CD8-positive, alpha-beta memory T cell (primary cell): Measurements from ENCODE around the gene KRTAP5-5. TPM values are rescaled to one million over a fixed set of nuclear protein-coding genes. Genes with fewer than 3 reads are reported as not detected.
A peak's percentile ranks its signal among the peaks of the same experiment; 100 is the strongest.
"Not testable (repeated sequence)": the region's sequence is repeated elsewhere in the genome, so short reads cannot be mapped to it uniquely, and the experiment has no call there.

Experiments used
- CTCF ChIA-PET: fragments of 350-600 bp; sonication (Branson Sonifier 250); formaldehyde crosslinking; loops from one replicate; lab custom pipeline; 2021; ENCODE audit warnings: antibody characterized with exemption; lab: Charles Lee
- POLR2A ChIA-PET: fragments of 350-600 bp; sonication (Branson Sonifier 250); formaldehyde crosslinking; loops from one replicate; lab custom pipeline; 2021; ENCODE audit warnings: antibody characterized with exemption; lab: Charles Lee
- DNase-seq, 5 donors: peaks; one replicate each; pipeline versions ENCODE4 v3.0.0 to v3.0.0-alpha.2; 2020 to 2022; ENCODE audit warnings: mixed read lengths in 1 of 5
- H3K27ac ChIP-seq: one replicate; pipeline ENCODE4 v1.7.0; 2013; ENCODE audit warnings: low read depth, mild to moderate bottlenecking, low read length, moderate library complexity
- H3K27me3 ChIP-seq: 2 replicates; pipeline ENCODE4 v1.7.0; 2013; ENCODE audit warnings: low read length, mild to moderate bottlenecking; ENCODE audit not compliant: insufficient read depth, poor library complexity, severe bottlenecking
- H3K36me3 ChIP-seq: 2 replicates; pipeline ENCODE4 v1.7.0; 2013; ENCODE audit warnings: mild to moderate bottlenecking, low read length, moderate library complexity; ENCODE audit not compliant: insufficient read depth
- H3K4me1 ChIP-seq: 2 replicates; pipeline ENCODE4 v1.7.0; 2013; ENCODE audit warnings: mild to moderate bottlenecking, low read length, moderate library complexity; ENCODE audit not compliant: insufficient read depth
- H3K4me3 ChIP-seq: 2 replicates; pipeline ENCODE4 v1.7.0; 2013; ENCODE audit warnings: mild to moderate bottlenecking, low read length
- H3K9me3 ChIP-seq: 2 replicates; pipeline ENCODE4 v1.7.0; 2013; ENCODE audit warnings: mild to moderate bottlenecking, low read length
- H3K27ac Mint-ChIP-seq, 8 donors: one replicate each; pipeline ENCODE4 v1.8.0; 2020 to 2021; ENCODE audit warnings: mixed read lengths in 8 of 8, mild to moderate bottlenecking in 6 of 8, inconsistent platforms in 3 of 8, moderate library complexity in 3 of 8
- H3K27me3 Mint-ChIP-seq, 2 donors: one replicate each; pipeline ENCODE4 v1.8.0; 2020 to 2021; ENCODE audit warnings: mixed read lengths in 2 of 2, mild to moderate bottlenecking in 1 of 2, moderate library complexity in 1 of 2
- H3K36me3 Mint-ChIP-seq, 3 donors: one replicate each; pipeline ENCODE4 v1.8.0; 2020 to 2021; ENCODE audit warnings: mixed read lengths in 3 of 3, inconsistent platforms in 1 of 3, mild to moderate bottlenecking in 1 of 3
- H3K4me1 Mint-ChIP-seq, 3 donors: one replicate each; pipeline ENCODE4 v1.8.0; 2020 to 2021; ENCODE audit warnings: mixed read lengths in 3 of 3, inconsistent platforms in 1 of 3, mild to moderate bottlenecking in 1 of 3
- H3K4me3 Mint-ChIP-seq, 7 donors: one replicate each; pipeline ENCODE4 v1.8.0; 2020 to 2021; ENCODE audit warnings: mixed read lengths in 7 of 7, mild to moderate bottlenecking in 6 of 7, moderate library complexity in 4 of 7, inconsistent platforms in 2 of 7
- H3K9me3 Mint-ChIP-seq, 5 donors: one replicate each; pipeline ENCODE4 v1.8.0; 2020 to 2022; ENCODE audit warnings: mixed read lengths in 5 of 5, mild to moderate bottlenecking in 3 of 5, moderate library complexity in 2 of 5, inconsistent platforms in 1 of 5
- polyA plus RNA-seq: library from polyadenylated mRNA; unstranded; fragments of 300-500 nt; fragmentation: Illumina TruSeq; gene quantifications from one replicate; pipeline ENCODE4 v1.2.3, GENCODE V29; 2021
- total RNA-seq, 2 experiments: library from RNA; stranded (reverse); gene quantifications; one replicate each; pipeline ENCODE4 v1.2.3, GENCODE V29; 2021

KRTAP5-5 gene
- total and polyA plus RNA-seq, 3 experiments from 2014 or later: not detected

DNA sequence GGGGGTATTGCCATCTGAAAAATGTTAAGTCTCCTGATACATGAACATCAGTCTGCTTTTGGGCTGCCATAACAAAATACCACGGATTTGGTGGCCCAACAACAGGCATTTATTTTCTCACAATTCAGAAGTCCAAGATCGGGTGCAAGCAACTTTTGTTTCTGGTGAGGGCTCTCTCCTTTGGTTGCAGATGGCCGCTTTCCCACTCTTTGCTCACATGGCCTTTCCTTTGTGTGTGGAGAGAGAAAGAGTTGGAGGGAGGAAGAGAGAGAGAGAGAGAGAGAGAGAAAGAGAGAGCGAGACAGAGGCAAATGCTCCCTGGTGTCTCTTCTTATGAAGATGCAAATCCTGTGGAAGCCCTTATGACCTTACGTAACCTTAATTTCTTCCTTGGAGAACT, 28.9 kb upstream of the KRTAP5-5 start:
- Histone ChIP-seq H3K4me1 (peaks cover 2% of the 10 kb centered on the region), H3K9me3 (no peaks in the 10 kb centered on the region), H3K27ac (no peak overlapping the region), H3K4me3 (no peak overlapping the region), H3K36me3 (no peaks in the 10 kb centered on the region), H3K27me3 (no peaks in the 10 kb centered on the region)
- ChIA-PET CTCF (no interaction called here), POLR2A (no interaction called here)
- Mint-ChIP-seq H3K27ac (peak overlapping the region in 1 of 8 donors; percentile 74), H3K4me3 (no peak overlapping the region), H3K4me1 (peaks cover 3 to 4% (median 4%) of the 10 kb centered on the region in 3 donors), H3K27me3 (peaks cover 22 to 66% of the 10 kb centered on the region in 2 donors), H3K9me3 (peaks cover 0 to 2% (median 0%) of the 10 kb centered on the region in 5 donors), H3K36me3 (peaks cover 0 to 4% (median 0%) of the 10 kb centered on the region in 3 donors)
- DNase-seq: no peak

DNA sequence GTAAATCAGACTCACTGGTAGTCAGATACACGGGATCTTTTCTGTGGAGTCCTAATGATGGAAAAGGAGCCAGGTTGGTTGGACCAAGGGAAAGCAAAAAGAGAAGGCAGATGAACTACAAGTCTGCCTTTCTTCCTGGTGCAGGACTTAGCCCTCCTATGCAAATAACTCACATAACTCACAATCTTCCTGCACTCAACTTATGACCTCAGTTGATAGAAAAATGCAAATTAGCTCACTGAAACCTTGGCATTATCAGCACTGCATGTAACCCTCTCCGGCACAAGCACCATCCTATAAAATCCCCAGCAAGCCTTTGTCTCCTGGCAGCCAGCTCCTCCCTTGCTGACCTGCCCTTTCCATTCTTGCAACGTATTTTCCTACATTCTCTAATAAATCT, 27.9 kb upstream of the KRTAP5-5 start:
- H3K4me3 ChIP-seq, H3K9me3 Mint-ChIP-seq, H3K27ac ChIP-seq, H3K4me1 Mint-ChIP-seq, POLR2A ChIA-PET, H3K4me3 Mint-ChIP-seq, H3K9me3 ChIP-seq, H3K36me3 Mint-ChIP-seq, H3K36me3 ChIP-seq, H3K4me1 ChIP-seq, DNase-seq, CTCF ChIA-PET, H3K27me3 ChIP-seq: not testable (repeated sequence)
- Mint-ChIP-seq H3K27ac (peak overlapping the region in 1 of 8 donors; percentile 63), H3K27me3 (peaks cover 27 to 64% of the 10 kb centered on the region in 2 donors)

DNA sequence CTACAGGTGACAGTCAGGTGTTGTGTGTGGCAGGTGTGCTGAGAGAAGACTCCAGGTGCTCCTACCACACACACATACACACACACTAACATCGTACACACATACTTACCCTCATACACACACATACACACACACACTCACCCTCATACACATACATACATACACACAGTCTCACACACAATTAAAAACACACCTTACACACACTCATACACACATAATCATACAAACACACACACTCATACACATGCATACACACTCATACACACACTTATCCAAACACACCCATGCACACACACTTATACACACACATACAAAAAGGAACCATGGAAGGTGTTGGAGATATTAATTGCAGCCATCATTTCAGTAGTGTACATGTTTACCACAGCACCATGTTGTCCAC, 25.9 kb upstream of the KRTAP5-5 start:
- Mint-ChIP-seq H3K27ac (no peak overlapping the region), H3K4me1 (peaks cover 7 to 9% (median 8%) of the 10 kb centered on the region in 3 donors), H3K9me3 (peaks cover 0 to 2% (median 0%) of the 10 kb centered on the region in 5 donors), H3K27me3 (peaks cover 25 to 60% of the 10 kb centered on the region in 2 donors), H3K4me3 (no peak overlapping the region), H3K36me3 (peaks cover 0 to 3% (median 0%) of the 10 kb centered on the region in 3 donors)
- no peak overlapping the region for H3K27ac ChIP-seq
- H3K9me3 ChIP-seq: no peaks in the 10 kb centered on the region
- H3K4me3 ChIP-seq: no peak overlapping the region
- H3K27me3 ChIP-seq: no peaks in the 10 kb centered on the region
- no peaks in the 10 kb centered on the region for H3K4me1 ChIP-seq
- POLR2A ChIA-PET: no interaction called here
- no peaks in the 10 kb centered on the region for H3K36me3 ChIP-seq
- no peak for DNase-seq
- CTCF ChIA-PET: no interaction called here

DNA sequence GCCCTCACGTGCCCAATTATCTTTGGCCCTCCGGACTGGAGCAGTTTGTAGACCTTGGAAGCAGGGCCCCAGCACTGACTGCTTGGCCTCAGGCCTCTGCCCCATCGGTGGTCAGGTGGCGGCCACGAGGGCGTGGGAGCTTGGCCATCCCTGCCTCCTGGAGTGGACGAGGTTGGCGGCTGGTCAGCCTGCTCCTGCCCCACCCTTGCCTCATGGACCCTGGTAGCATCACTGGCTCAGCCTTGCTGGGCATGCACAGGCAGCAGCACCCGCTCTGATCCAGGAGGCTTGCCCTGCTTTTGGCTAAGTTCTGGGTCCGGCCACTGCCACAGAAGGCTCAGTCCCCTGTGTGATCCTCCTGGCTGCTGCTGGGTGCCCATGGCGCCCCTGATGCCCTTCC, 25.4 kb upstream of the KRTAP5-5 start:
- ChIA-PET CTCF (no interaction called here), POLR2A (no interaction called here)
- Histone ChIP-seq H3K4me1 (no peaks in the 10 kb centered on the region), H3K36me3 (no peaks in the 10 kb centered on the region), H3K27me3 (no peaks in the 10 kb centered on the region), H3K27ac (no peak overlapping the region), H3K9me3 (no peaks in the 10 kb centered on the region), H3K4me3 (no peak overlapping the region)
- Mint-ChIP-seq H3K27me3 (peaks cover 25 to 55% of the 10 kb centered on the region in 2 donors), H3K27ac (peak overlapping the region in 1 of 8 donors; percentile 29), H3K4me3 (no peak overlapping the region), H3K9me3 (peaks cover 0 to 2% (median 0%) of the 10 kb centered on the region in 5 donors), H3K36me3 (no peaks in the 10 kb centered on the region), H3K4me1 (peaks cover 5 to 9% (median 8%) of the 10 kb centered on the region in 3 donors)
- no peak for DNase-seq

DNA sequence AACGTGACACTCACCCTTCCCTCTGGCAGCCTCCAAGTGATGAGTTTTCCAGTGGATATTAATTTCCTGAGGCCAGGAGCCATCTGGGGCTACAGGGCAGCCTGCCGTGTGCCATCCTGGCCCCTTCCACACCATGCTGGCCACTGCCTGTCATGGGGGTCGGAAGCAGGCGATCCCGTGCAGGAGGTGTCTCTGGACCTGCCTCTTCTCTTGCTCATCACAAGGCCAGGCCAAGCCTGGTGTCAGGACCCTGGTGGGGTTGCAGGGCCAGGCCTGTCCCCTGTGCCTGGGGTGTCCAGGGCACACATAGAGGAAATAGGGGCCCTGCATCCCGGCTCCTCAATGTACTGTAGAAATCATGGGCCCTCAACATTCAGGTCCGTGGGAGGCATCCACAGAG, 24.9 kb upstream of the KRTAP5-5 start:
- Histone ChIP-seq H3K36me3 (no peaks in the 10 kb centered on the region), H3K9me3 (no peaks in the 10 kb centered on the region), H3K27me3 (no peaks in the 10 kb centered on the region), H3K4me1 (no peaks in the 10 kb centered on the region), H3K4me3 (no peak overlapping the region), H3K27ac (no peak overlapping the region)
- no peaks in the 10 kb centered on the region for H3K36me3 Mint-ChIP-seq
- POLR2A ChIA-PET: no interaction called here
- DNase-seq: no peak
- peaks cover 5 to 9% (median 8%) of the 10 kb centered on the region in 3 donors for H3K4me1 Mint-ChIP-seq
- H3K4me3 Mint-ChIP-seq: no peak overlapping the region
- no peak overlapping the region for H3K27ac Mint-ChIP-seq
- CTCF ChIA-PET: interaction anchor here (1.0 kb wide), 1 partner anchor 11 kb away, joined by 3 read pairs; no protein-coding TSS in a partner anchor
- peaks cover 22 to 50% of the 10 kb centered on the region in 2 donors for H3K27me3 Mint-ChIP-seq
- peaks cover 0 to under 1% (median 0%) of the 10 kb centered on the region in 5 donors for H3K9me3 Mint-ChIP-seq

DNA sequence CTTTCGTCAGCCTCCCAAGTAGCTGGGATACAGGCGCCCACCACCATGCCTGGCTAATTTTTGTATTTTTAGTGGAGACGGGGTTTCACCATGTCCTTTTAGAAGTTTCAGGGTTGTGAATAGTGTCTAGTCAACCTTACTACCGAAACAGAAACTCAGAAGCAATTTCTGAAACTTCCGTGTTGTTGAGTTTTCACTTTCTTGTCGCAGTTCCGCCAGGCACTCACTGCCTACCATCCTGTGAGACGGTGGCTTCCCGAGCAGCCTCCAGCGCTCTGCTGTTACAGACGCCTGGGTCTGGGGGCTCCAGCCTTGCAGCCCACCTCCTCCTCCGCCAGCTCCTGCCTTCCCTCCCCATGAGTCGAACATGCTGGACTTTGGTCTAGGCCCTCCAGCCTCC, 23.7 kb upstream of the KRTAP5-5 start:
- POLR2A ChIA-PET, H3K9me3 ChIP-seq, H3K27ac ChIP-seq, H3K27me3 ChIP-seq, H3K4me1 Mint-ChIP-seq, H3K4me1 ChIP-seq, H3K36me3 Mint-ChIP-seq, H3K4me3 ChIP-seq, H3K36me3 ChIP-seq, H3K9me3 Mint-ChIP-seq: not testable (repeated sequence)
- Mint-ChIP-seq H3K27me3 (peaks cover 28 to 49% of the 10 kb centered on the region in 2 donors), H3K4me3 (peak overlapping the region in 6 of 7 donors; percentile 17 to 84 (median 72)), H3K27ac (peak overlapping the region in 6 of 8 donors; percentile 6 to 91 (median 80))
- DNase-seq: peak in 1 of 5 donors; percentile 19
- CTCF ChIA-PET: interaction anchor here (1.0 to 1.1 kb wide), 2 partner anchors 21 to 31 kb away, joined by 3 read pairs; no protein-coding TSS in a partner anchor

DNA sequence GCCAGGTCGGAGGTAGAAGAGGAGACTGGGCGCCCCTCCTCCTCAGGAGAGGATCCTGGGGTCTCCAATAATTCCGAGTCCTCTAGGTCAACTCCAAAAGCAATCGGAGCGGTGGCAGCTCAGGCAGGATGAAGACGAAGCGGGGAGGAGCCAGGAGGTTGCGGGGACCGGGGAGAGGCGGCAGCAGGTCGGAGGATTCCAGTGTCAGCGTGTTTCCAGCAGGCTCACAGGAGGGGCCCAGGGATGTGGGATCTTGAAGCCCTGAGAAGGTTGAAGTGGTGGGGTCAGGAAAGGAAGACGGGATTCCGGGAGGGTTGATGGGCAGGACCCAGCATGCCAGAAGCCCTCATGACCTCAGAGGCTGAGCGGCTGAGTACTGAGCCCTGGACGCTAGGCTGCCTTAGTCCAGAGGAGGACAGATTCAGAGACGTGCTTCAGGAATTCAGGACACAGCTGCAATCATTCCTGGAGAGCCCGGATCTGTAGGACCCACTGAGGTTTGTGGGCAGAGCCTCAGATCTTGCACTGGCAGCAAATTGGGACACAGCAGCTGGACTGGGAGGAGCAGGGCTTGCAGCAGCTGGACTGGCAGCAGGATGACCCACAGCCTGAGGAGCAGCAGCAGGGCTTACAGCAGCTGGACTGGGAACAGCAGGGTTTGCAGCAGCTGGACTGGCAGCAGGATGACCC, 22.3 kb upstream of the KRTAP5-5 start:
- H3K27me3 ChIP-seq, H3K4me3 Mint-ChIP-seq, H3K27ac Mint-ChIP-seq, DNase-seq, POLR2A ChIA-PET, H3K4me1 ChIP-seq, H3K4me1 Mint-ChIP-seq, H3K9me3 ChIP-seq, H3K9me3 Mint-ChIP-seq, H3K36me3 Mint-ChIP-seq, H3K4me3 ChIP-seq, H3K27ac ChIP-seq, H3K36me3 ChIP-seq: not testable (repeated sequence)
- CTCF ChIA-PET: interaction anchor here (0.9 kb wide), 1 partner anchor 32 kb away, joined by 3 read pairs; no protein-coding TSS in a partner anchor
- peaks cover 30 to 44% of the 10 kb centered on the region in 2 donors for H3K27me3 Mint-ChIP-seq

DNA sequence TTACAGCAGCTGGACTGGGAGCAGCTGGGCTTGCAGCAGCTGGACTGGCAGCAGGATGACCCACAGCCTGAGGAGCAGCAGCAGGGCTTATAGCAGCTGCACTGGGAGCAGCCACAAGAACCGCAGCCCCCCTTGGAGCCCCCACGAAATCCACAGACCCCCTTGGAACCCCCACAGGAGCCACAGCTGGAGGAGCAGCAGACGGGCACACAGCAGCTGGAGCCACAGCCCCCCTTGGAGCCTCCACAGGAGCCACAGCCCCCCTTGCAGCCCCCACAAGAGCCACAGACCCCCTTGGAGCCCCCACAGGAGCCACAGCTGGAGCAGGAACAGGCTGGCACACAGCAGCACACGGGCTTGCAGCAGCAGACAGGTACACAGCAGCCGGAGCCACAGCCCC, 21.7 kb upstream of the KRTAP5-5 start:
- H3K4me3 Mint-ChIP-seq, H3K9me3 ChIP-seq, H3K9me3 Mint-ChIP-seq, H3K27ac ChIP-seq, DNase-seq, H3K4me3 ChIP-seq, H3K27me3 ChIP-seq, H3K36me3 ChIP-seq, H3K27ac Mint-ChIP-seq, H3K36me3 Mint-ChIP-seq, H3K4me1 Mint-ChIP-seq, POLR2A ChIA-PET, H3K4me1 ChIP-seq: not testable (repeated sequence)
- peaks cover 28 to 42% of the 10 kb centered on the region in 2 donors for H3K27me3 Mint-ChIP-seq
- CTCF ChIA-PET: interaction anchor here (0.9 kb wide), 1 partner anchor 33 kb away, joined by 3 read pairs; no protein-coding TSS in a partner anchor
